Measurements from ENCODE around the gene EPM2AIP1. TPM values are rescaled to one million over a fixed set of nuclear protein-coding genes. Genes with fewer than 3 reads are reported as not detected.

The EPM2AIP1 gene
- total RNA-seq, 1 experiment from 2014 or later, result 11.4 TPM

DNA sequence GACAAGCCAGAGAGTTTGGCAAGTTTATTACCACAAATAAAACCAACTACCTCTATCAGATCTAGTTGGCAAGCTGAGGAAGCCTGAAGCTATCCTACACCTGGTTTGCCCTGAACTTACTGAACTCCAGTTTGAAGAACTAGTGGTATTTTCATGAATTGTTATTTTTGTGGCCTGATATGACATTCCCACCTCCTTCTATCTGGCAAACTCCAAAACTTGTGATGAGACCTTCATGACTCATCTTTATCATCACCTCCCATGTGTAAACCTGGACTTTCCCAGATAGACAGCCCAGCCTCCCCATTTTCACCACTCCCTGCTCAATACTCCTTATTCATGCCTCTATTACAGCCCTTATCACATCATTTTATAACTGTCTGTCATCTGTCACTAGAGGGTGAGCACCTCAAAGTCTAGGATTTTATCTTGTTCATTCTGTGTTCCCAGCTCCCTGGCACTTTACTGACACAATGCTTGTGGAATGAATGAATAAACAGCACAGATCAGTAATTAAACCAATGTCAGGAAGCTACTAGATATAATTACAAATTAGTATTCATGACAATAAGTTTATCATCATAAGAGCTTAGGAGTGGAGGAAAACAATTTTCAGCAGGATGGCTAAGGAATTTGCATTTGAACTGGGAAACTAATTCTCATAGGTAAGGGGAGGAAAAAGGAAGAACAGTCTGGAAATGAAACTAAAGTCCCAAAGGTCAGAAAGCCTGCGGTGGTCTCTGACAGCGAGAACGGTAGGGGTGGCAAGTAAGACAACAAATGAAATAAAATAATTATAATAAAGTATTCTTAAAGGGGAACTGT, 34.9 kb downstream of the EPM2AIP1 start:
- Histone ChIP-seq H3K56ac (ENCODE audit: insufficient read length, low read depth, low read length) (no peak overlapping the region), H3K27ac (ENCODE audit: insufficient read length, low read depth, low read length) (no peak overlapping the region), H2BK12ac (ENCODE audit: insufficient read length, low read depth, low read length) (no peak overlapping the region), H2AFZ (ENCODE audit: low read length) (no peak overlapping the region), H4K20me1 (ENCODE audit: control insufficient read depth, insufficient read depth, insufficient read length) (no peaks in the 10 kb centered on the region), H3K79me2 (ENCODE audit: insufficient read depth, low read length) (no peaks in the 10 kb centered on the region), H3K27me3 (ENCODE audit: insufficient read depth, low read length) (no peaks in the 10 kb centered on the region), H3K79me1 (ENCODE audit: insufficient read depth, low read depth, low read length, poor library complexity, severe bottlenecking) (no peaks in the 10 kb centered on the region), H3K14ac (ENCODE audit: insufficient read depth, low read length) (no peak overlapping the region), H3K23me2 (ENCODE audit: insufficient read length, low read depth, low read length, poor library complexity, severe bottlenecking) (no peaks in the 10 kb centered on the region), H2BK15ac (ENCODE audit: low read depth, low read length) (no peak overlapping the region), H3K9me3 (ENCODE audit: control insufficient read depth, low read depth, low read length) (no peaks in the 10 kb centered on the region), H4K8ac (replicated peaks; ENCODE audit: insufficient read length, low read depth, low read length) (no peak overlapping the region), H3K4me2 (ENCODE audit: insufficient read depth, insufficient read length, low read length) (no peak overlapping the region), H3K23ac (ENCODE audit: insufficient read length, low read depth, low read length) (no peak overlapping the region), H3K4ac (ENCODE audit: low read depth, low read length) (no peak overlapping the region), H2BK20ac (ENCODE audit: low read depth, low read length, poor library complexity, severe bottlenecking) (no peak overlapping the region), H3T11ph (ENCODE audit: low read length) (no peak overlapping the region), H3K18ac (ENCODE audit: insufficient read length, low read depth, low read length) (no peak overlapping the region), H2BK120ac (ENCODE audit: low read depth, low read length, poor library complexity, severe bottlenecking) (no peak overlapping the region), H4K91ac (ENCODE audit: insufficient read length, low read depth, low read length) (no peak overlapping the region), H3K4me1 (ENCODE audit: insufficient read depth, low read length) (no peaks in the 10 kb centered on the region), H3K9ac (ENCODE audit: extremely low read depth, insufficient read length, low read length) (no peak overlapping the region), H2BK5ac (ENCODE audit: insufficient read length, low read length) (no peak overlapping the region), H2AK5ac (ENCODE audit: insufficient read length, low read length) (no peak overlapping the region), H4K5ac (ENCODE audit: insufficient read length, low read depth, low read length) (no peak overlapping the region)
- Mint-ChIP-seq H3K36me3 (ENCODE audit: insufficient read depth in 1 of 3, low read depth in 3 of 3) (no peaks in the 10 kb centered on the region), H3K9me3 (no peaks in the 10 kb centered on the region; a peak in 1 of 5 replicates), H3K4me3 (no peak overlapping the region), H3K4me1 (peaks cover 3 to 12% of the 10 kb centered on the region in 2 experiments; a peak in 3 of 4 replicates), H3K27me3 (ENCODE audit: low read depth) (no peaks in the 10 kb centered on the region), H3K27ac (no peak overlapping the region)
- no peak for TF ChIP-seq CTCF (conservative IDR thresholded peaks at IDR 0.05)
- DNase-seq, result no peak
- no CpG with 5 or more reads among the region's 3 CpGs for WGBS (ENCODE audit: extremely low coverage, insufficient read length, low lambda C conversion rate)
